Fibroblast of mammary gland (primary cell): ENCODE data around the gene BMP10.
A peak's percentile ranks its signal among the peaks of the same experiment; 100 is the strongest.

Experiments
- DNase-seq: peaks from one replicate; pipeline ENCODE4 v3.0.0-alpha.2; 2010; ENCODE audit warnings: low read depth
- H3K4me3 ChIP-seq: 2 replicates; pipeline ENCODE4 v1.5.1; 2011; ENCODE audit warnings: low read depth, mild to moderate bottlenecking, low read length, moderate library complexity; ENCODE audit not compliant: control insufficient read depth
- TF ChIP-seq, protein P1 (sequence below): conservative IDR thresholded peaks from 2 replicates; pipeline ENCODE4 v1.5.1; 2011; ENCODE audit warnings: low read depth, low read length, inconsistent platforms; ENCODE audit not compliant: control insufficient read depth, insufficient read depth

Gene BMP10

DNA sequence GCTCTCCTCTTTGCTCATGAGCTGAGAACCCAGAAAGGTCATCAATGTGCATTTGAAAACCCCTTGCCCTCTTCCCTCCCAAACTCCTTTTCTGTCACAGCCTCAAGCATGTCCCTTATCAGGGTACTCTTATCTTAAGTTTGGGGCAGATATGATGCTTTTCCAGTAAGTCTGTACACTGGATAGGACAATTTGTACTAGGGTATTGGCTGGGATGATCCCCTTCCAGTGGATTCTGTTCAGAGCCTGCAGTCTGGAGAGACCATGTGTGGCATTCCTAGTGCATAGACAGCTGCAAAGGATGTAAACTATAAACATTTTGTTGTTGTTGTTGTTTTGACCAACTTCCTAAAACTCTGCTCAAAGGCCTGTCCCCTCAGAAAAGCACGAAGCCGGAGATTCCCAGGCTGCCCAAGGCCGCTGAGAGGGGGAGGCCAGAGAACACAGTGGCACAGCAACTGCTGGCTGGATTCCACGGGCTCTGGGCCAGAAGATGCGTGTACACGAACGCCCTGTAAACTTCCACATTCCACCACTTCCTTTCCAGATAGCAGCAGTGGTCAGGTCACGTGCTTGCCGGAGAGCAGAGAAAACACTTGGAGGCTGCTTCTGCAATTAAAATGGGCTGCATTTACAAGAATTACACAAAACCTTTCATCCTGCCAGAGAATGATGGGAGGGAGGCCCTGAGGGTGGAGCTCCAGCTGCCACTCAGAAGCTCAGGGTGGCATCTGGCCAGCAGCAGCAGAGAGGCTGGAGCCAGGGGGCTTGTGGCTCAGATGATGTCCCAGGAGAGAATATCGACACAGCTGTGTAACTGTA is 42.1 kb downstream of the BMP10 start:
- TF ChIP-seq, protein P1, sequence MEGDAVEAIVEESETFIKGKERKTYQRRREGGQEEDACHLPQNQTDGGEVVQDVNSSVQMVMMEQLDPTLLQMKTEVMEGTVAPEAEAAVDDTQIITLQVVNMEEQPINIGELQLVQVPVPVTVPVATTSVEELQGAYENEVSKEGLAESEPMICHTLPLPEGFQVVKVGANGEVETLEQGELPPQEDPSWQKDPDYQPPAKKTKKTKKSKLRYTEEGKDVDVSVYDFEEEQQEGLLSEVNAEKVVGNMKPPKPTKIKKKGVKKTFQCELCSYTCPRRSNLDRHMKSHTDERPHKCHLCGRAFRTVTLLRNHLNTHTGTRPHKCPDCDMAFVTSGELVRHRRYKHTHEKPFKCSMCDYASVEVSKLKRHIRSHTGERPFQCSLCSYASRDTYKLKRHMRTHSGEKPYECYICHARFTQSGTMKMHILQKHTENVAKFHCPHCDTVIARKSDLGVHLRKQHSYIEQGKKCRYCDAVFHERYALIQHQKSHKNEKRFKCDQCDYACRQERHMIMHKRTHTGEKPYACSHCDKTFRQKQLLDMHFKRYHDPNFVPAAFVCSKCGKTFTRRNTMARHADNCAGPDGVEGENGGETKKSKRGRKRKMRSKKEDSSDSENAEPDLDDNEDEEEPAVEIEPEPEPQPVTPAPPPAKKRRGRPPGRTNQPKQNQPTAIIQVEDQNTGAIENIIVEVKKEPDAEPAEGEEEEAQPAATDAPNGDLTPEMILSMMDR = no peak
- H3K4me3 ChIP-seq = no peak overlapping the region
- peak; percentile 89 for DNase-seq

DNA sequence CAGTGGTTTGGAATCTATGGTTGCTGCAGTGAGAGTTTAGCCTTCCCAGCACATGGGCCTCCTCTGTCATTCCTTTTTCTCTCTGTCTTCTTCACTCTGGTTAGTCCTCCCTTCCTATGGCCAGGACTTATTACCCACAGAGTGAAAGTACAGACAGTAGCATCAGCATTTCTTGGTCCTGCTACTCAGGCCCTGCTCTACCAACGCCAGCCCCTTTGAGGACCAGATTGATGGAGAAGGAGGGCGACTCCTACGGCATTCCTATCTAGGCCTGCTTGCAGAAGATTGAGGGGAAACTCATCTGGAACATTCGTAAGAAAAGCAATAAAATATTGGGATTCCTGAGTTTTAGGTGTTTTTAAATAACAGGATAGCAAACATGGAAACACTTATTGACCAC is 43.5 kb downstream of the BMP10 start:
- TF ChIP-seq, protein P1 = no peak
- H3K4me3 ChIP-seq = no peak overlapping the region
- DNase-seq = no peak

DNA sequence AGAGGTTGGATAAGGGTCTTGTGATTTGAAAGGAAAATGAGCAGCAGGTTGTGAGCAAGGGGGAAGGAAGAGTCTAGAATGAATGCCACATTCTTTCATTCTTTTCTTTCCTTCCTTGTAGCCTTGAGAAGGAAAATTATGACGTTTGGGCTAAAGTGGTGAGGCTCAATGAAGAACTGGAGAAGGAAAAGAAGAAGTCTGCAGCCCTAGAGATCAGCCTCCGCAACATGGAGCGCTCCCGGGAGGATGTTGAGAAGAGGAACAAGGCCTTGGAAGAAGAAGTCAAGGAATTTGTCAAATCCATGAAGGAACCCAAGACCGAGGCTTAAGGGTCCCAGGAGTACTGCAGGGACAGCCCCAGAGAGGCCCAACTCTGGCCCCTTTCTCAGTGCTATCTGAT is 45.3 kb downstream of the BMP10 start:
- no peak for DNase-seq
- no peak overlapping the region for H3K4me3 ChIP-seq
- TF ChIP-seq, protein P1 = no peak

DNA sequence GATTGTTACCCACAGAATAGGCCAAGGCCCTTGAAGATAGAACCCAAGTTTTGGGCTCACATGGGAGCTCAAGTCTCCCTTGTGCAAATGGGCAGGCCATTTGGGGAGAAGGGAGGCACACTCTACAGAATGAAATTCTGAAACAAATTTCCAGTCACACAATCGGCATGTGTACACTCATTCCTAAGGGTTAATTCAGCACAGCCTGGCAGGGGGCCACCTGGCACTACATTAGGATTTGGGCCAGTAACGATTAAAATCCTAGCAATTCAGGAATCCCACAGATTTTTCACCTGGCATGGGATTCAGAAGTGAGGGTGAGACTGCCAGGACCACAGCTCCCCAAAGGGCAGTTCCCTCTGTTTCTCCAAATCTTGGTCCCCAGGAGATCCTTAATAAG is 46.4 kb downstream of the BMP10 start:
- TF ChIP-seq, protein P1 = no peak
- DNase-seq = peak; percentile 64

DNA sequence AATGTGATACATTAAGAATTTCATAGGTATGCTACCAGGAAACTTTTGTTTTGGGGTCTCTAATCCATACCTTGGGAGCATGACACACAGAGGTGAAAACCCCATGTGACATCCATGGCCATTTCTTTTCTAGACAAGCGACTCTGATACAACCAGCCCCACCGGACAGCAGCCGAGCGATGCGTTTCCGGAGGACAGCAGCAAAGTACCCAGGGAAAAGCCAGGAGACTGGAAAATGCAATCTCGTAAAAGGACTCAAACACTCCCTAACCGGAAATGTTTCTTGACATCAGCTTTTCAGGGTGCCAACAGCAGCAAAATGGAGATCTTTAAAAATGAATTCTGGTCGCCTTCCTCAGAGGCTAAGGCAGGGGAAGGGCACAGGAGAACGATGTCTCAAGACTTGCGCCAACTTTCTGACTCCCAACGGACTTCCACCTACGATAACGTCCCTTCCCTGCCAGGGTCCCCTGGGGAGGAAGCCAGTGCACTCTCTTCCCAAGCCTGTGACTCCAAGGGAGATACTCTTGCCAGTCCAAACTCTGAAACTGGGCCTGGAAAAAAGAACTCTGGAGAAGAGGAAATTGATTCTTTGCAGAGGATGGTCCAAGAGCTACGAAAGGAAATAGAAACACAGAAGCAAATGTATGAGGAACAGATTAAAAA is 48.9 kb downstream of the BMP10 start:
- no peak overlapping the region for H3K4me3 ChIP-seq
- TF ChIP-seq, protein P1 = no peak
- no peak for DNase-seq

More for the DNA sequence above, 46.4 kb downstream of the BMP10 start:
- H3K4me3 ChIP-seq = no peak overlapping the region

DNA sequence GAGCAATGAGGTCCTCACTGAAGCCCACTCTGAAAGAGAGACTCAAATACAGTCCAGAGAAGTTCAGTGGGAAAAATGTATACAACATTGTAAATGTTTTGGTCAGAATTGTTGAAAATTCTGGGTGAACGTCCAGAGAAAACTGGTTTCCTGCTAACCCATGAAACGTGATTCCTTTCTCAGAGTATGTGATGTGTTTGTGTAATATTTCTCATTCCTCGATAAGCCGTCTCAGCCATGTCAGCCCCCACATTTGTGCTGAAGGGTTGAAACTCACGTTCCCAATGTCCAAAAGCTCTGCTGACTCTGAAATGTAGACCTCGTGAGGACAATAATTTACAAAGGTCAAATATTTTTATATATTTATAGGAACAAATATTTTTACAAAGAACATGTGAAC is 51.6 kb downstream of the BMP10 start:
- TF ChIP-seq, protein P1 = no peak
- no peak for DNase-seq
- no peak overlapping the region for H3K4me3 ChIP-seq
